Activated CD8-positive, alpha-beta memory T cell treated with anti-CD3 and anti-CD28 coated beads for 48 hours (primary cell): ENCODE measurements around the gene ITPR1.

Source experiments
- DNase-seq, 3 experiments: peaks; one replicate each; pipeline ENCODE4 v3.0.0-alpha.2; 2020; ENCODE audit warnings: low read depth in 2 of 3, low spot score in 2 of 3

ITPR1 gene

GRCh38 chr3:4711680-4711992 lies 218.5 kb downstream of the ITPR1 start:
- no peak for DNase-seq

- no peak for DNase-seq
Observed at GRCh38 chr3:4712109-4712508, 219.0 kb downstream of the ITPR1 start.

DNA sequence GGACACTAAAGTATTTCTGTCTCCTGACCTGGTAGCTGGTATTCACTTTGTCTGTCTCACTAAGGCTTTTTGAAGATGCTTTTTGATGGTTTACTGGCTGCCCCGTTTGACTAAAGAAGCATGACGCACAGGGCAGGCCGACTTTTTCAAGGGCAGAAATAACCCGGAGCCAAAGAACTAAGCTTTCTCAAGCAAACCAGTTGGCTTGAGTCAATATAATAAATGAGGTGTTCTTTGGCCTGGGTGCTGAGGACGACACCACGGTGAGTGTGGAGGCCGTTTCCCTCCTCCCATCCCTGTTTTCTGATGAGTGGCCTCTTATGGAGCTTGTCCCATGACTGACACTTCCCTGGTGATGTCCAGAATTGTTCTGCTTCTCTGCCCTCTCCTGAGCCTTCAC lies 220.9 kb downstream of the ITPR1 start:
- DNase-seq = no peak

DNA sequence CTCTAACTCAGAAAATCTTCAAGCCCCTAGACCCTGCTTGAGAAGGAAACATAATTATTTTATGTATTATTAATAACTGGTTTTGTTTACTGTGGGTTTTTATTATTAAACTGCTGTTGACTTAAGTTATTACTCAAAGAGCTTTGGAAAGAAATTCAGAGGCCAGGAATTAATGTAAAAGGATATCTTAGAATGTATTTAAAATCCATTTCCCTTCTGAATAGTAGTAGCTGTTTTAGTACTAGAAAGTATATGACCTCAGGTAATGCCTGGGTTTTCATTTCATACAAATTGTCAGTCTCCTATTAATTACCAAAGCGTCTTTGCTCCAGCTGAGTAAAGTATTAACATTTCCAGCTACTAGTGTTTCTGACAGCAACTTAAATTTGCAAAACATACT lies 223.1 kb downstream of the ITPR1 start:
- DNase-seq = no peak

DNA sequence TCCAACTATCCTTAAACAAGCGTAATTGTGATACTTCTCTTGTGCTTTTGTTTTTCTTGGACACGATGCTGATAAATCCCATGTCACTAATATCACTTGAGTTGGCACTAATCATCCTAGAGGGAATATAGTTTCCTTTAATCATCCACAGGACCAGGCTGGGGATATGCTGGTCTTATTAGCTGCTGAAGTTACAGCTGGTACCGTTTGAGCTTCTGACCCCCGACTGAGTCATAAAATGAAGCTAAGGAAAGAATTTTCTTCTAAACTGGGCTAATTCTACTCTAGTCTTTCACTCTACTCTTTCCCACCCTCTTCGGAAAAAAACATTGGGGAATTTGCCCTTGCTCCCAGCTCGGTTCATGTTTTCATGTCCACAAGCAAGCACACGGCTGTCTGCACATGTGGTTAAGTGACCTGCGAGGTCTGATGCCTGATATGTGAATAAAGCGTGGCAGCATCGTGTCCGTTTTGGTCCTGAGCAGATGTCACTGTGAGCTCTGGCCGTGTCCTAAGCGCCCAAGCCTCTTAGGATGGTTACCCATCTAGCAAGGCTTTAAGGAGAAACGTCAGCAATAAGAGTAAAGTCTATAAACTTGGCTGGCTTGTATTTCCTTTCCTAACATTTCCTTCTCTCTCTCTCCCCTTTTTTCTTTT lies 223.7 kb downstream of the ITPR1 start:
- DNase-seq = no peak

DNA sequence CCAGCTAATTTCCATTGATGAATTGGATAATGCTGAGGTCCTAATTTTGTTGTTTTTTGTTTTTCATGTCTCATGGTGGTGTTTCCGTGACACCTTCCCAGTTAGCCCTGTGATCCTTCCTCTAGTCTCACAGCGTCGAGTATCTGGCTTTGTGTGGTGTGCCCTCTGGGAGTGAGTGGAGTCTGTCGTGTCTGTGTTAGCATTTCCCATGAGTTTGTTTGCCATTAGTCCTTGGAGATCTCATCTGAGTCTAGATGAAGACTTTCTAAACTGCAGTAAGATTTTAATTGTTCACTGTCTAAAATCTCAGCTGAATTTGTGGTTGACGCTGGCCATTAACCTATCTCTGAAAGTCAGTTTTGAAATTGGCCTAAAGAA lies 224.2 kb downstream of the ITPR1 start:
- DNase-seq = no peak

GRCh38 chr3:4718179-4718736 lies 225.1 kb downstream of the ITPR1 start:
- no peak for DNase-seq

DNA sequence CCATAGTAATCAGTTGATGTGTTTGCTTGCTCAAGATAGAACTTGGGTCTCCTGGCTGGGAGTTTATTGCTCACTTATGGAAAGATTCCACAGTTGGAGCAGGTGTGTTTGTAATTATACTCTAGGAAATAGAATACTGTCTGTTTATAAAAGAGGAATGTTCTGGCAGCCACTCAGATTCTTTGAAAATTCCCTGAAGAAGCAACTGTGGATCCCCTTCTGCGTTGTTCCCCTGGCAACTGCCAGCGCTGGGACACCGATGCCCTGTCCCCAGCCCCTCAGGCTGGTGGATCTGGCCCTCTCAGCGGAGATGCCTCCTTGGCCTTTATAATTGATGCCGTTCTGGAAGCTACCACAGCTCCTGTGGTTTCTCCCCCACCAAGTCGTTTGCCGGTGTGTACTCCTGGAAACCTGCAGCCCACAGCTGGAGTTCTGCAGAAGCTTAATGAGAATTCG lies 225.9 kb downstream of the ITPR1 start:
- no peak for DNase-seq

DNA sequence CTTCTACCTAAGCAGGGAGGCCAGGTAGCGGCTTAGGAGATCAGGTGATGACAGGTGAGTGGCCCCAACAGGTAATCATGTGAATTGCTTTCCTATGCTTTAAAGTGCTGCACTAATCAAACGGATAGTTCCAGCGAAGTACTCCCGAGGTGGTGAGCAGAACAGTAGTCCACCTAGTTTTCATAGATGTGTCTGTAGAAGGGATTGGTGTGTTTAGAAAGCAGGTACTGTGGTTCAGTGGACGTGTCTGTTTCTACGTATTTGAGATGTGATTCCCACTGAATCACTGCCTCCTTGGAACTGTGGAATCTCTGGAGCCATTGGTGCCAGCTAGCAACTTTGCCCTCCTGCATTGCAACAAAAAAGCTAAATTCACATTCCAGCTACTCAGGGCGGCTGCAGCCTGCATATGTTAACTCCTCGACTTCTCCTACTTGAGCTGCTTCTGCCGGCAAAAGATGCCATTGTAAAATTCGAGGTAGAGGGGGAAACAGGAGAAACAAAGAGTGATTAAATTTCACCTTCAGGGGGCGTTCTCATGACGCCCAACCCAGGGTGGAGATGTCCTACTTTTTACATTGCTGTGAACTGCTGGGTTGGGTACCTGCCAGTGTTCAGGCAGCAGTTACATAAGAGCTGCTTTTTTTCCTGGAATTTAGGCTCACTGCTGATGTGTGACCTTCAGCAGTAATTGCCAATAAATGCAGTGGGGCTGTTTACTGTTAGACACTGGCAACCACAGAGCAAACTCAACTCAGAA lies 227.3 kb downstream of the ITPR1 start:
- DNase-seq = no peak

GRCh38 chr3:4721511-4721911 lies 228.4 kb downstream of the ITPR1 start:
- no peak for DNase-seq

DNA sequence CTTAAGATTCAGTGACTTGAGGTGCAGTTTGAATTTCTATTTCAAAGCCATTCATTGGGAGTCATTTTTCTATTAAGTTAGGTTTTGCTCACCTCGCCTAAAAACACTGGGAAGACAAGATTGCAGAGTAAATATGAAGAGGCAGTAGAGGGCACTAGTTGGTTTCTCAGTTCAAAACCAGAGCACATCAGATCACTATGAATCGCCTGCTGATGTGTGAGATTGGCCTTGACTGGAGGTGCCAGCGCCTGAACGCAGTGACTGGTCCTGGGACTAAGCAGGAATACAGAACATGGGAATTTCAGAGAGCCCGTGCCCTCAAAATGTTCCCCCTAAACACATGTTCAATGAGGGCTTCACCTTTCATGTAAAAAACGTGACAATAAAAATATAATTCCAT lies 229.0 kb downstream of the ITPR1 start:
- DNase-seq = no peak

GRCh38 chr3:4724051-4724629 lies 231.0 kb downstream of the ITPR1 start:
- no peak for DNase-seq

DNA sequence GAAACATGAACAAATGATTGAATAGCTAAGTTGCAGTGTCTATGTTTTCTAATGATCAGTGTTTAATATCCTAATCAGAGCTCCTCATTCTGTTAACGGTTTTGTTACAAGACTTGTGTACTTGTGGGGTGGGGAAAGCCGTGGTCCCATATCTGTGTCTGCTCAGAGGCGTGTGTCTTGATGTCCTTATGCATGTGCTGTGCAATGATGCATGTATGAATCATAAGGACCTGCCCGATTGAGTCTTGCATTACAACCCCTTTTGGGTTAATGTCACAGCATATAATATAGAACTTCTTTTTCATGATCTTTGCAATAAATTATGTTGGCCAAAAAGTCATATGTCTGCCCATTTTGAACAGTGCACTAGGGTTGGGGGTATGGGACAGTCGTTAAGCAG lies 233.4 kb downstream of the ITPR1 start:
- no peak for DNase-seq

- no peak for DNase-seq
Observed at GRCh38 chr3:4729061-4729973, 236.2 kb downstream of the ITPR1 start.

GRCh38 chr3:4730719-4731118 lies 237.6 kb downstream of the ITPR1 start:
- no peak for DNase-seq

GRCh38 chr3:4731543-4732111 lies 238.5 kb downstream of the ITPR1 start:
- no peak for DNase-seq

- DNase-seq = no peak
Observed at GRCh38 chr3:4732925-4733324, 239.8 kb downstream of the ITPR1 start.

GRCh38 chr3:4734454-4734853 lies 241.3 kb downstream of the ITPR1 start:
- DNase-seq = no peak

GRCh38 chr3:4735243-4735642 lies 242.1 kb downstream of the ITPR1 start:
- DNase-seq = no peak

DNA sequence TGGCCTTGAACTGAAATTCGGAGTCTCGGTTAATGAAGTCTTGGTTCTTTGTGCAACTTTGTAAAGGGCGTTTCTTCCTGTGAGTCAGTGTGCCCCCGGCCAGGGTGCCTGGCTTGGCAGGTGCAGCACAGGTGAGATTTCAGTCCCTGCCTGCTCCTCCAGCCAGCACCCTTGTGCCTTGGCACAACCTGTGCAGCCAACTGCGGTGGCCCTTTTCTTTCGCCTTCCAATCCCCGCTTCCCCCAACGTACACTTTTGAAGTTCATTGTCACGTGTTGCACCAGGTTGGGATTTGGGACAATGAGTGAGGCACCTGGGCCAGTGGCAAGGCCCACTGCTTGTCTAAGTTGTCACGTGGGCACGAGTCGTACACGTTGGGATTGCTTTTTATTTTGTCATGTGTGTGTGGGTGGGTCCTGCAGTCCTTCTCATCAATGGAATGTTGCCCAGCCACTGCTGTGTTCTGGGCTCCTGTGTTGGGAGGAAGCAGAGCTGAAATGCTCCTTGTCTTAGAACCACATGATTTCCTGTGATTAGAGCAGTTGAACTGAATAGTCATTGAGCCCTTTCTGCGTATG lies 243.2 kb downstream of the ITPR1 start:
- DNase-seq = no peak
